Right lobe of liver (tissue), 6 donors: Measurements from ENCODE around the gene USP17L24. TPM values are rescaled to one million over a fixed set of nuclear protein-coding genes. Genes with fewer than 3 reads are reported as not detected.
"Not testable (repeated sequence)": the region's sequence is repeated elsewhere in the genome, so short reads cannot be mapped to it uniquely, and the experiment has no call there.

Experiments
- ATAC-seq, 4 donors: fragments of 200-7000 bp; cut with Tn5 transposase; one replicate each; pipeline ENCODE4 v1.9.1; 2020; ENCODE audit warnings: mild to moderate bottlenecking in 4 of 4, moderate library complexity in 4 of 4
- DNase-seq, 3 donors: peaks; one replicate each; pipeline ENCODE4 v3.0.0-alpha.2; 2020
- H3K27ac ChIP-seq, 3 donors: fragments of 200-600 bp; one replicate each; pipeline ENCODE4 v1.8.0; 2022
- H3K27me3 ChIP-seq, 2 donors: fragments of 200-600 bp; one replicate each; pipeline ENCODE4 v1.8.0; 2022
- H3K36me3 ChIP-seq, 4 donors: fragments of 200-600 bp; sonication (generic) in 1 of 4; one replicate each; pipeline versions ENCODE4 v1.5.1 to v1.8.0; 2017 to 2022; ENCODE audit warnings: control low read depth in 1 of 4
- H3K4me1 ChIP-seq, 4 donors: fragments of 200-600 bp; sonication (generic) in 1 of 4; one replicate each; pipeline versions ENCODE4 v1.5.1 to v1.8.0; 2017 to 2022; ENCODE audit warnings: control low read depth in 1 of 4
- H3K4me3 ChIP-seq, 3 donors: fragments of 200-600 bp; one replicate each; pipeline ENCODE4 v1.8.0; 2022
- H3K9me3 ChIP-seq, 4 donors: fragments of 200-600 bp; sonication (generic) in 1 of 4; one replicate each; pipeline versions ENCODE4 v1.5.1 to v1.8.0; 2017 to 2022; ENCODE audit warnings: control low read depth in 1 of 4
- WGBS: methylation state at CpG from one replicate; pipeline ENCODE4 v1.1.6; 2018; ENCODE audit warnings: low coverage, low lambda C conversion rate; ENCODE audit not compliant: insufficient coverage; ENCODE audit errors: missing lambda C conversion rate; 5-methylcytosine and 5-hydroxymethylcytosine counted together
- intact Hi-C, 2 donors: fragments of 100-400 bp; cut with DNase I; formaldehyde crosslinking; loops; one replicate each; pipeline versions ENCODE4 v1.11.2 to v1.14.1; 2022
- long read RNA-seq: library from polyadenylated mRNA; unstranded; transcript quantifications from one replicate; pipeline ENCODE4 v2.0.0, GENCODE V29; 2019
- total RNA-seq, 6 experiments: library from RNA; depleted of rRNA in 2 of 6; stranded (reverse); fragments of >200 nt in 2 of 6; fragmentation: NEBNext Ultra II Directional in 3 of 6; extraction: Animal tissue kit (Norgen Biotek cat#: 25700) in 3 of 6; gene quantifications; one replicate each; pipeline versions ENCODE4 v1.1.0 to v1.2.4, GENCODE V29; 2016 to 2023
- donor health status: DM: no; HTN: yes; CAD: no.
- donor health status: DM: no; HTN: no; CAD: no.
- donor health status: DM: no; HTN: no; CAD: no.
- donor health status: DM: no; HTN: yes; CAD: no.
- donor health status: DM: no; HTN: yes; CAD: no.

Gene USP17L24
- not detected for total RNA-seq
- long read RNA-seq = 0 reads

- H3K27me3 ChIP-seq, H3K36me3 ChIP-seq, H3K4me1 ChIP-seq, H3K27ac ChIP-seq, H3K9me3 ChIP-seq, H3K4me3 ChIP-seq, intact Hi-C loops, ATAC-seq, DNase-seq: not testable (repeated sequence)
- WGBS = no CpG with 5 or more reads among the region's 15 CpGs
These were observed at the start of gene USP17L24 for GRCh38 chr4:9324865-9325264. USP17L24 (plus strand) TSS chr4:9325165; CDS start chr4:9325165, 0 bp downstream.

DNA sequence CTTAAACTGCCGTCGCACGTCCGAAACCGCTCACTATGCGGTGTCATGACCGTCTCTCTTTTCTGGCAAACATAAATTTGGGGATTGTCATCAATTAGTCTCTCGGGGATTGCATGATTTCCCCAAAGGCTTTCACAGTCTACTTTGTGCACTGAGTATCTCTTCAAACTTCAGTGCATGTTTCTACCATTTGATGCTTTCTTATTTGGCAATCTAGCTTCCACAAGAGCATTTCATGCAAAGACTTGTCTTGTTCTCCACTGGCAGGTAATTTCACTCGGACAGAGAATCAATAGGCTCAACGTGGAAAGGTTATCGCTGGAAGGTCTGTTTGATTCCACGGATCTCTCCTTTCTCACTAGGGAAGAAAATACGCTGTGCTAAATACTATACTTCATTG is 774 bp upstream of the USP17L24 start:
- intact Hi-C loops, H3K27ac ChIP-seq, ATAC-seq, H3K27me3 ChIP-seq, H3K36me3 ChIP-seq, H3K4me1 ChIP-seq, H3K9me3 ChIP-seq, H3K4me3 ChIP-seq, DNase-seq: not testable (repeated sequence)
- 59% methylated on average over 5 of the region's 13 CpGs for WGBS

DNA sequence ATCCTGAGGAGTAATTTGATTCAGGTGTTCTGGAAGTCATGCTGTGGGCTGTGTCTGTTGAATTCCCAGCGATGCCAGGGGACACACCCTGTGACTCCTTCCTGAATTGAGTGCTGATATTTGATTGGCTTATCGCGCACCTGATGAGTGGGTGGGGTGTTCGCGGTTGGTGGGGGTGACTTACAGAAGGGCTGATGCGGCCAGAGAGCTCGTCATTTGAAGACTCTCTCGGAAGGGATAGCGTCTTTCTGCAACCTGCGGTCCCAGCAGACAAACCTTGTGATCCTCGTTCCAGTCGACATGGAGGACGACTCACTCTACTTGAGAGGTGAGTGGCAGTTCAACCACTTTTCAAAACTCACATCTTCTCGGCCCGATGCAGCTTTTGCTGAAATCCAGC is 4.6 kb downstream of the USP17L24 start, which contains the start of gene USP17L25:
Gene USP17L25, plus strand, starts transcription at position 301 of the 400 bp plus-strand sequence. Its CDS starts 0 bp downstream, at position 301.
- H3K36me3 ChIP-seq, intact Hi-C loops, ATAC-seq, H3K27ac ChIP-seq, H3K4me1 ChIP-seq, DNase-seq, H3K9me3 ChIP-seq, H3K4me3 ChIP-seq, H3K27me3 ChIP-seq: not testable (repeated sequence)
- WGBS = no CpG with 5 or more reads among the region's 15 CpGs

- H3K36me3 ChIP-seq, H3K27me3 ChIP-seq, ATAC-seq, H3K4me3 ChIP-seq, intact Hi-C loops, DNase-seq, H3K27ac ChIP-seq, H3K4me1 ChIP-seq, H3K9me3 ChIP-seq: not testable (repeated sequence)
- WGBS = no CpG with 5 or more reads among the region's 15 CpGs
These were observed 9.4 kb downstream of the USP17L24 start, which contains the start of gene USP17L26 for GRCh38 chr4:9334358-9334757. USP17L26 (plus strand) TSS chr4:9334658; CDS start chr4:9334658, 0 bp downstream.

DNA sequence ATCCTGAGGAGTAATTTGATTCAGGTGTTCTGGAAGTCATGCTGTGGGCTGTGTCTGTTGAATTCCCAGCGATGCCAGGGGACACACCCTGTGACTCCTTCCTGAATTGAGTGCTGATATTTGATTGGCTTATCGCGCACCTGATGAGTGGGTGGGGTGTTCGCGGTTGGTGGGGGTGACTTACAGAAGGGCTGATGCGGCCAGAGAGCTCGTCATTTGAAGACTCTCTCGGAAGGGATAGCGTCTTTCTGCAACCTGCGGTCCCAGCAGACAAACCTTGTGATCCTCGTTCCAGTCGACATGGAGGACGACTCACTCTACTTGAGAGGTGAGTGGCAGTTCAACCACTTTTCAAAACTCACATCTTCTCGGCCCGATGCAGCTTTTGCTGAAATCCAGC is 14.1 kb downstream of the USP17L24 start, which contains the start of gene USP17L5:
Gene USP17L5, plus strand, starts transcription at position 301 of the 400 bp plus-strand sequence. Its CDS starts 0 bp downstream, at position 301.
- H3K4me1 ChIP-seq, H3K27ac ChIP-seq, H3K9me3 ChIP-seq, ATAC-seq, H3K36me3 ChIP-seq, DNase-seq, H3K4me3 ChIP-seq, H3K27me3 ChIP-seq, intact Hi-C loops: not testable (repeated sequence)
- WGBS = no CpG with 5 or more reads among the region's 15 CpGs

GRCh38 chr4:9343848-9344247 is 18.9 kb downstream of the USP17L24 start, which contains the start of gene USP17L27:
USP17L27 (plus strand) TSS chr4:9344148; CDS start chr4:9344148, 0 bp downstream.
- H3K27ac ChIP-seq, DNase-seq, H3K9me3 ChIP-seq, H3K27me3 ChIP-seq, ATAC-seq, H3K4me3 ChIP-seq, H3K4me1 ChIP-seq, intact Hi-C loops, H3K36me3 ChIP-seq: not testable (repeated sequence)
- no CpG with 5 or more reads among the region's 15 CpGs for WGBS

GRCh38 chr4:9348593-9348992 is 23.6 kb downstream of the USP17L24 start, which contains the start of gene USP17L28:
USP17L28 (plus strand) TSS chr4:9348893; CDS start chr4:9348893, 0 bp downstream.
- H3K4me3 ChIP-seq, DNase-seq, H3K9me3 ChIP-seq, H3K4me1 ChIP-seq, intact Hi-C loops, ATAC-seq, H3K27me3 ChIP-seq, H3K27ac ChIP-seq, H3K36me3 ChIP-seq: not testable (repeated sequence)
- WGBS = no CpG with 5 or more reads among the region's 15 CpGs

- H3K4me1 ChIP-seq, H3K9me3 ChIP-seq, H3K27ac ChIP-seq, intact Hi-C loops, H3K36me3 ChIP-seq, ATAC-seq, DNase-seq, H3K4me3 ChIP-seq, H3K27me3 ChIP-seq: not testable (repeated sequence)
- WGBS = no CpG with 5 or more reads among the region's 18 CpGs
These were observed 25.9 kb downstream of the USP17L24 start for GRCh38 chr4:9350866-9351265.

- H3K27me3 ChIP-seq, H3K36me3 ChIP-seq, H3K4me1 ChIP-seq, ATAC-seq, H3K4me3 ChIP-seq, DNase-seq, H3K27ac ChIP-seq, intact Hi-C loops, H3K9me3 ChIP-seq: not testable (repeated sequence)
- WGBS = no CpG with 5 or more reads among the region's 15 CpGs
These were observed 28.4 kb downstream of the USP17L24 start, which contains the start of gene USP17L29 for GRCh38 chr4:9353338-9353737. USP17L29 (plus strand) TSS chr4:9353638; CDS start chr4:9353638, 0 bp downstream.

DNA sequence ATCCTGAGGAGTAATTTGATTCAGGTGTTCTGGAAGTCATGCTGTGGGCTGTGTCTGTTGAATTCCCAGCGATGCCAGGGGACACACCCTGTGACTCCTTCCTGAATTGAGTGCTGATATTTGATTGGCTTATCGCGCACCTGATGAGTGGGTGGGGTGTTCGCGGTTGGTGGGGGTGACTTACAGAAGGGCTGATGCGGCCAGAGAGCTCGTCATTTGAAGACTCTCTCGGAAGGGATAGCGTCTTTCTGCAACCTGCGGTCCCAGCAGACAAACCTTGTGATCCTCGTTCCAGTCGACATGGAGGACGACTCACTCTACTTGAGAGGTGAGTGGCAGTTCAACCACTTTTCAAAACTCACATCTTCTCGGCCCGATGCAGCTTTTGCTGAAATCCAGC is 37.9 kb downstream of the USP17L24 start, which contains the start of gene USP17L30:
Gene USP17L30, plus strand, starts transcription at position 301 of the 400 bp plus-strand sequence. Its CDS starts 0 bp downstream, at position 301.
- ATAC-seq, intact Hi-C loops: not testable (repeated sequence)

More for the DNA sequence above, 37.9 kb downstream of the USP17L24 start, which contains the start of gene USP17L30:
- H3K4me3 ChIP-seq, DNase-seq, H3K4me1 ChIP-seq, H3K27ac ChIP-seq, H3K36me3 ChIP-seq, H3K9me3 ChIP-seq, H3K27me3 ChIP-seq: not testable (repeated sequence)
- WGBS = no CpG with 5 or more reads among the region's 15 CpGs
